ENCODE measurements around the gene ARIH2.

The ARIH2 gene

GRCh38 chr3:48929358-48930035, 10.9 kb downstream of the ARIH2 start:
- DNase-seq: no peak

- no peak for DNase-seq
Measured at GRCh38 chr3:48930590-48930989, 11.9 kb downstream of the ARIH2 start.

- DNase-seq: no peak
Measured at GRCh38 chr3:48931944-48932580, 13.4 kb downstream of the ARIH2 start.

GRCh38 chr3:48934333-48934991, 15.8 kb downstream of the ARIH2 start:
- DNase-seq: no peak

DNA sequence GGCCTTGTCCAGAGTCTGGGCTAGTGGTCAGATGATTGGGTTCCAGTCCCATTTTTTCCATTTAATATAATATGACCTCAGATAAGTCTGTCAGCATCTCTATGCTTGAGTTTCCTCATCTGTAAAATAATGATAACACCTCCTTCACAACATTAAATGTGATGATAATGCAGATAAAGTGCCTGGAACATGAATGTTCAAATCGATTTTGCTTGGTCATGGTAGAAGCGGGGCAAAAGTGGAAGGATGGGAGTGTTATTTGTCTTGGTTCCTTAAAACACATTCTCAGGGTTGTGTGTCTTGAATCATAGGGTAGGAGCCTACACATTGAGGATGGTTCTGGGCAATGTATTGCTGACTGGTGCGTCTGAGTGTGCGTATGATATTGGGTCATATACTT, 16.9 kb downstream of the ARIH2 start:
- no peak for DNase-seq

GRCh38 chr3:48938156-48938555, 19.5 kb downstream of the ARIH2 start:
- no peak for DNase-seq

DNA sequence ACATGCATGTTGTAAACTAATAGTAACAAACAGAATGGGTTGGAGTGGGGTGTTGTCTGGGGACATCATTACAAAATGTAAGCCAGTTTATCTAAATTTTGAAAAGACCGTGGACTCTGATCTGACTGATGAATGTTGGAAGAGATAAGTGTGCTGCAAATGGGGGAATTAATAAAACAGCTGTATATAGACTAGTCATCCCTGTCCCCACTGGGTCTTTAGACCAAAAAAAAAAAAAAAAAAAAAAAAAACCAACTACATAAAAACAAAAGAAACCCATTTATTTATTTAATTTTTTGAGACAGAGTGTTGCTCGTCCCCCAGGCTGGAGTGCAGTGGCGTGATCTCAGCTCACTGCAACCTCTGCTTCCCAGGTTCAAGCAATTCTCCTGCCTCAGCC, 20.0 kb downstream of the ARIH2 start:
- no peak for DNase-seq

GRCh38 chr3:48945432-48945831, 26.8 kb downstream of the ARIH2 start:
- no peak for DNase-seq

DNA sequence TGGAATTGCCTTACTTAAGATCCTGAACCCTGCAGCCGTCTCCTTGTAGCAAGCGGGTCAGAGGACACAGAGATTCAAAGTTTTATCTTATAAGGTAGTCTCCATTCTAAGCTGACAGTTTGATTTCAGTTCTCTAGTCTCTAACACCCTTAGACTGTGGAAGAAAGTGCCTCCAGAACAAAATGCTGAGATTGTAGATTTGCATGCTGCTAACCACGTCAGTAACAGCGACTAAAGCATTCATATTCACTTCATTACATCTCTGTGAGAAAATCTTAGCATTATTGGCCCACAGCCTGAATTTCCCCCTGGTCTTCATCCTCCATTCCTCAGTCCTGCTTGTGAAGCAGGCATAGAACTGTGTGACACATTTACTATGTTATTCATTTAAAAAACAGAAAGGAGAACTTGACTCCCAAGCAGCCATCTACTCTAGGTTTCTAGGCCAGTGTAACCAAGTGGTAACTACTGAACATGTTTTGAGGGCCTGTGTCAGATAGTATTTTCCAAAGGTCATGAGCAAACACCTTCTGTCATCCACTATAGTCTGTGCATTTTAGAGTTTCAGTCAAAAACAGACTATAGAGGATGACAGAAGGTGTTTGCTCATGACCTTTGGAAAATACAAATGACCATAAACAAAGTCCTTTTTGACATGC, 27.4 kb downstream of the ARIH2 start:
- no peak for DNase-seq

- DNase-seq: no peak
Measured at GRCh38 chr3:48949376-48949717, 30.7 kb downstream of the ARIH2 start.

- no peak for DNase-seq
Measured at GRCh38 chr3:48950051-48950450, 31.4 kb downstream of the ARIH2 start.

DNA sequence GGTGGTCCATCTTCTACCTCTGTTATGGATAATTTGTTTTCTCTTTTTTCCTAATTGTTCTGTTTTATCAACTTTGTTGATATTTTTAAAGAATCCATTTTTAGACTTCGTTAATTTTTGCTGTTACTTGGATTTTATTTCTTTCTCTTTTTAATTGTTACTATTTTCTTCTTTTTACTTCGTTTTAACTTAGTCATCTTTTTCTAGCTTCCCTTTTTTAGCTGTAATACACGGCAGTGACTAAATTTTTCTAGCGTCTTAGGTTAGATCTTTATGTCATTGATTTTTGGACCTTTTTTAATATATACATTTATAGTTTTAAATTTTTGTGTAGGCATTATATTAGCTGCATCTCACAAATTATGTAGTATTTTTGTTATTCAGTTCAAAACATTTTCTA, 33.1 kb downstream of the ARIH2 start:
- DNase-seq: no peak

DNA sequence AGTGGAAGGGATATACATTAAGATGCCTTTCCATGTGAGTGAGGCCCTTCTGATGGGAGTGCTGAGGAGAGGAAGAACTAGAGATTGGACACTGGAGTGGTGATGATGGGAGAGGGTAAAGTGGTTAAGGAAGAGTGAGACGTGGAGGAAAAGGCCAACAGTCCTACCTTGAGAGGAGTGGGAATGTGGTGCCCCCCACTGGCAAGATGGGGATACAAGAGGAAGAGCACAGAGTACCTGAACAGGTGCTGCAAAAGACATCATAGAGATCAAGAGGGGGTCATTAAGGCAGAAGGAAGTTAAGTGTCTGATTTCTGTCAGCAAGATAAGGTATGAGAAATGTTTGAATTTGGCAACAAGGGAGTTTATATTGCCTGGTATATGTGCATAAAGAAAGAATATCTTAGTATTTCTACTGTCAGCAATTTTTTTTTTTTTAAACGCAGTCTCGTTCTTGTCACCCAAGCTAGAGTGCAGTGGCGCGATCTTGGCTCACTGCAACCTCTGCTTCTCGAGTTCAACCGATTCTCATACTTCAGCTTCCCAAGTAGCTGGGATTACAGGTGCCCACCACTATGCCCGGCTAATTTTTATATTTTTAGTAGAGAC, 34.0 kb downstream of the ARIH2 start:
- no peak for DNase-seq

- DNase-seq: no peak
Measured at GRCh38 chr3:48957006-48957705, 38.5 kb downstream of the ARIH2 start.

DNA sequence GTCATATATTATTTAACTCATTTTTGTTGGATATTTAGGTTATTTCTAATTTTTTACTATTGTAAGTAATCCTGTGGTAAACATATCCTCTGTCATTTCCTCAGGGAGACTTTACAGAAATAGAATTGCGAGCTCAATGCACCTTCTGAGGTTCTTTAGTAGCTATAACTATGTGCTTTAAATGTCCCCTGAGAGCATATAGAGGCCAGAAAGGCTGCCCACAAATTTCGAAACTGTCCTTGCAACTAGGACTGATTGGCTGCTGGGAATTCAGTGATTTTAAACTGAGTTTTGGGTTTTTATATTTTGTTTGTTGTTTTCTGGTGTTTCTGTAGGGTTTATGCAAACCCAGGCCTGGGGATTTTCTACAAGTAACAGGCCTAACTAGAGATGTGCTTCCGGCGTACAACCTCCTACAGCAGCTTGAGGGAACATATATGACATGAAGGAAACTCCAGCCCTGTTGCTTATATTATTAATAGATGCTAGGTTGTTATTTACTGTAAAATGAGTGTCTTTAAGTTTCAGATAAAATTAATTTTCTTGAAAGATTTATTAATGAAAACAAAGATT, 42.3 kb downstream of the ARIH2 start:
- DNase-seq: no peak

DNA sequence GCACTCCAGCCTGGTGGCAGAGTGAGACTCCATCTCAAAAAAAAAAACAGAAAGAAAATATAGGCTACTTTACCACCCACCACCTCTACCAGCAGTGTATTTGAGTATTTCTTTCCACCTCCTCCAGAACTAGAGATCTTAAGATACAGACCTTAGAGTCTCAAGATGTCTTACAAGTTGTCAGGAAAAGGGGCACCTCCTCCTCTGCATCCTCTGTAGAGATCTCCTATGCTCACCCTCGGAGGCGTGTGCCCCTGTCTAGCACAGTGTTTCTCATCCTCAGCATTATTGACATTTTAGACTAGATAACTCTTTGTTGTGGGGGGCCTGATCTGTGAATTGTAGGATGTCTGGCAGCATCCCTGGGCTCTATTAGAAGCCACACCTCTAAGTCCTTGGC, 43.7 kb downstream of the ARIH2 start:
- DNase-seq: no peak

GRCh38 chr3:48962939-48963338, 44.3 kb downstream of the ARIH2 start:
- no peak for DNase-seq

- DNase-seq: no peak
Measured at GRCh38 chr3:48963591-48963990, 44.9 kb downstream of the ARIH2 start.

DNA sequence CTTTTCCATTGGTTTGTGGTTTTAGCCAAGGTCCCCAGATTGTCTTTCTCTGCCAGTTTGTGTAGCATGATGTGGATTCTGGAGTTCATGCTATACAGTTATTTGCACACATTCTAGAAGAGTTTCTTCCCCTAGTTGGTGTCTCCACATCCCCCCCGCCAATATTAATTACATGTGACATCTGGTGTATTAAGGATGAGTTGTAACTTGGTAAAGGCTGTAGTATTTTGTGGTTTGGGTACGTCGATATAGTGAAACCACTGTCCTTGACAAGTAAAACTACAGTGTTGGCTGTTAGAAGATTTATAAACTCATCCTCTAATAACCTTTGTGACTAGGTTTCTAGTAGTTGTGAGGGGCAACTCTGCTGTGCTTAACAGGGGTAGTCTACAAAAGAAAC, 47.7 kb downstream of the ARIH2 start:
- DNase-seq: no peak

GRCh38 chr3:48966876-48967361, 48.3 kb downstream of the ARIH2 start:
- DNase-seq: no peak

DNA sequence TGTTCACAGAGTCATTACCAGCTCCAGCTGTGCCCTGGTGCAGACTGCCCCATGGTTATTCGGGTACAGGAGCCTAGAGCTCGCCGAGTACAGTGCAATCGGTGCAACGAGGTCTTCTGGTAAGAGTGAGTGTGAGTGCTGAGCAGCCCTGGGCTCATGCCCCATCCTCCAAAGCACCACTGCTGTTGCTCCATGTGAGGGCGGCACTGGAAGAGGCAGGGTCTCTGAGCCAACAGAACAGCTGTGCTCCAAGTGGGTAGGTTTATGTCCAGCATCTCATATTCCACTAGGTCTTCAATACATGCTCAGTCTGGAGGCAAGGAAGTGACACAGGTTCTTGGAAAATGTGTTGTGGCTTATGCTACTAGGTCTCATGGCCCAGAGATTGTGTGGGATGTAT, 51.9 kb downstream of the ARIH2 start:
- DNase-seq: no peak

GRCh38 chr3:48974076-48974864, 55.6 kb downstream of the ARIH2 start:
- no peak for DNase-seq

Measured in NCI-H2171 (cell line).